ENCODE data around the gene MMP8. TPM values are rescaled to one million over a fixed set of nuclear protein-coding genes. Genes with fewer than 3 reads are reported as not detected.

The MMP8 gene
- total and polyA plus RNA-seq, 11 donors: 0.10 to 1.6 (median 0.44) TPM; not detected in 4

- TF ChIP-seq POLR2A (IDR thresholded peaks at IDR 0.05): no peak
- TF ChIP-seq, protein P1, sequence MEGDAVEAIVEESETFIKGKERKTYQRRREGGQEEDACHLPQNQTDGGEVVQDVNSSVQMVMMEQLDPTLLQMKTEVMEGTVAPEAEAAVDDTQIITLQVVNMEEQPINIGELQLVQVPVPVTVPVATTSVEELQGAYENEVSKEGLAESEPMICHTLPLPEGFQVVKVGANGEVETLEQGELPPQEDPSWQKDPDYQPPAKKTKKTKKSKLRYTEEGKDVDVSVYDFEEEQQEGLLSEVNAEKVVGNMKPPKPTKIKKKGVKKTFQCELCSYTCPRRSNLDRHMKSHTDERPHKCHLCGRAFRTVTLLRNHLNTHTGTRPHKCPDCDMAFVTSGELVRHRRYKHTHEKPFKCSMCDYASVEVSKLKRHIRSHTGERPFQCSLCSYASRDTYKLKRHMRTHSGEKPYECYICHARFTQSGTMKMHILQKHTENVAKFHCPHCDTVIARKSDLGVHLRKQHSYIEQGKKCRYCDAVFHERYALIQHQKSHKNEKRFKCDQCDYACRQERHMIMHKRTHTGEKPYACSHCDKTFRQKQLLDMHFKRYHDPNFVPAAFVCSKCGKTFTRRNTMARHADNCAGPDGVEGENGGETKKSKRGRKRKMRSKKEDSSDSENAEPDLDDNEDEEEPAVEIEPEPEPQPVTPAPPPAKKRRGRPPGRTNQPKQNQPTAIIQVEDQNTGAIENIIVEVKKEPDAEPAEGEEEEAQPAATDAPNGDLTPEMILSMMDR (IDR thresholded peaks at IDR 0.05): no peak
- Histone ChIP-seq H3K27me3 (no peaks in the 10 kb centered on the region), H3K9me3 (no peaks in the 10 kb centered on the region), H3K4me1 (peaks cover 0 to 9% (median 0%) of the 10 kb centered on the region in 12 donors), H3K27ac (no peak overlapping the region), H3K36me3 (no peaks in the 10 kb centered on the region), H3K4me3 (no peak overlapping the region)
- DNase-seq (no peak), ATAC-seq (no peak)
- intact Hi-C loops (cut with DNase I): no loop called here
These were observed 7.5 kb downstream of the MMP8 start for GRCh38 chr11:102717280-102717679.

GRCh38 chr11:102716527-102716926 is 8.2 kb downstream of the MMP8 start:
- Histone ChIP-seq H3K4me1 (peaks cover 0 to 9% (median 0%) of the 10 kb centered on the region in 12 donors), H3K9me3 (no peaks in the 10 kb centered on the region), H3K4me3 (no peak overlapping the region), H3K27ac (no peak overlapping the region), H3K36me3 (no peaks in the 10 kb centered on the region), H3K27me3 (no peaks in the 10 kb centered on the region)
- no peak for ATAC-seq
- DNase-seq: no peak
- no peak for TF ChIP-seq POLR2A (IDR thresholded peaks at IDR 0.05)
- TF ChIP-seq, protein P1 (IDR thresholded peaks at IDR 0.05): no peak
- 81 to 86% (median 85%) methylated on average over 1 of the region's 1 CpG for WGBS, 4 donors
- intact Hi-C loops (cut with DNase I): no loop called here

GRCh38 chr11:102712137-102712536 is 12.6 kb downstream of the MMP8 start:
- no peak overlapping the region for H3K27ac ChIP-seq
- no peaks in the 10 kb centered on the region for H3K27me3 ChIP-seq
- no peak for TF ChIP-seq POLR2A (IDR thresholded peaks at IDR 0.05)
- TF ChIP-seq, protein P1 (IDR thresholded peaks at IDR 0.05): no peak
- H3K9me3 ChIP-seq: no peaks in the 10 kb centered on the region
- peaks cover 0 to 9% (median 0%) of the 10 kb centered on the region in 12 donors for H3K4me1 ChIP-seq
- H3K4me3 ChIP-seq: no peak overlapping the region
- no peak for DNase-seq
- peak in 1 of 4 donors; percentile 44 for ATAC-seq
- WGBS, 4 donors: 65 to 80% (median 74%) methylated on average over 3 of the region's 3 CpGs
- intact Hi-C loops (cut with DNase I): no loop called here
- no peaks in the 10 kb centered on the region for H3K36me3 ChIP-seq

DNA sequence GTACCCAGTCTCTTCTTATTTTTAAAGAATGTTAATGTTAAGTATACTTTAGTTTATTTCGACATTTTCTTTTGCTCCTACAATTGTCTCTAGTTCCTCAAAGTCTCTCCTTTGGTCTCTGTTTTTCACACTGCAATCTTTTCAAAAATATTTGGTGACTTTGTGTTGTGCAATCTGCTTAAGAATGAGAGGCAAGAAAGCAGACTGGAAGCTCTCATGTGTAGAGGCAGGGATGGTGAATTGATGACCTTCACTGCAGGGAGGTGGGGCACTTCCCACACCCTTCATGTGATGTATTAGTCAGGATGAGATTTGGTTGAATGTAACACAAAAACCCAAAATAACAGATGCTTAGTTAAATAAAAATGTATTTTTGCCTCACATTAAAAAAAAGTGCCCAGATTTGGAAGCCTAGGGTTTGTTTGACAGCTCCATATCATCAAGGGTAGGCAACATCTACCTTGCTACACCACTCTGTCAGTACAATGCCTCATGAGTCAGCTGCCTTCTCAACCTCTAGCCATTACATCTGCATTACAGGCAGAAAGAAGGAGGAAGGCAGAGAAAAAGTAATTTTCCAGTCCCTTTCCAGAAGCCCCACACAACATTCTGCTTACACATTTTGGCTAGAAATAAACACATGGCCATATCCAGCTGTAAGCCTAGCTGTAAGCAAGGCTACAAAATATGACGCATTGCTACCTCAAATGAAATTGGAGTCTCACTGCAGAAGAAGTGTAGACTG is 15.4 kb downstream of the MMP8 start:
- ATAC-seq (no peak), DNase-seq (no peak)
- no peaks in the 10 kb centered on the region for H3K9me3 ChIP-seq
- no peak for TF ChIP-seq POLR2A (IDR thresholded peaks at IDR 0.05)
- TF ChIP-seq, protein P1 (IDR thresholded peaks at IDR 0.05): no peak
- H3K27ac ChIP-seq: no peak overlapping the region
- H3K36me3 ChIP-seq: no peaks in the 10 kb centered on the region
- H3K4me3 ChIP-seq: no peak overlapping the region
- intact Hi-C loops (cut with DNase I): no loop called here
- WGBS, 4 donors: 87 to 95% (median 92%) methylated on average over 2 of the region's 2 CpGs
- no peaks in the 10 kb centered on the region for H3K27me3 ChIP-seq
- H3K4me1 ChIP-seq: no peaks in the 10 kb centered on the region

Data from heart left ventricle (tissue), 16 donors.